OCI-M2 (cell line): Measurements from ENCODE around the gene HOXD11.

Source experiments
- DNase-seq: peaks from one replicate; lab custom pipeline; 2025; ENCODE audit not compliant: unreplicated experiment; lab: John Stamatoyannopoulos, UW

HOXD11 gene

DNA sequence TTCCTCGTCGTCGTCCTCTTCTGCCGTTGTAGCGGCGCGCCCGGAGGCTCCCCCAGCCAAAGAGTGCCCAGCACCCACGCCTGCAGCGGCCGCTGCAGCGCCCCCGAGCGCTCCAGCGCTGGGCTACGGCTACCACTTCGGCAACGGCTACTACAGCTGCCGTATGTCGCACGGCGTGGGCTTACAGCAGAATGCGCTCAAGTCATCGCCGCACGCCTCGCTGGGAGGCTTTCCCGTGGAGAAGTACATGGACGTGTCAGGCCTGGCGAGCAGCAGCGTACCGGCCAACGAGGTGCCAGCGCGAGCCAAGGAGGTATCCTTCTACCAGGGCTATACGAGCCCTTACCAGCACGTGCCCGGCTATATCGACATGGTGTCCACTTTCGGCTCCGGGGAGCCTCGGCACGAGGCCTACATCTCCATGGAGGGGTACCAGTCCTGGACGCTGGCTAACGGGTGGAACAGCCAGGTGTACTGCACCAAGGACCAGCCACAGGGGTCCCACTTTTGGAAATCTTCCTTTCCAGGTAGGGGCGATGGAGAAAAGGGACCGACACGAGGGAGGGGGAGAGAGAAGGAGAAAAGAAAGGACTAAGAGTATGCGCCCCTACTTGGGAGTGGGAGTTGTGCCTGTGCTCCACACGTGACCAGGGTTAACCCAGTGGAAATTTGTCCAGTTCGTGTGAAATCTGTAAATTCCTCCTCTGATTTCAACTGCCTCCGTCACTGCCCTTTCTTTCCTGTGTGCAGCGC lies 13.8 kb upstream of the HOXD11 start:
- DNase-seq, result no peak

DNA sequence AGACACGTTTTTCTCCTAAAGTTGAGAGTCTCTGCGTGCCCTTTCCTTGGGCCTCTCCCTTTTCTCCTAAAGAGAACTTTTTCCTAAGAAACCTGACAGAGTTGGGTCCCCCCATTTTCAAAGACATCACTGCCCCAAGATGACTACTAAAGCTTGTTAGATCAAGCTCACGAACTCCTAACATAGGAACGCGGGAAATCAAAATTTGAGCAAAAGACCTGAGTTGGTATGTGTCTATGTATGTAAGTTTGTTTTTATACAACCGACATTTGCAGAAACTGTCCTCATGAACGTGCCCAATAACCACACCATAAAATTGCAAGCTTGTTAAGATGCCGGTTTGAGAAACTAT lies 13.2 kb upstream of the HOXD11 start:
- no peak for DNase-seq

DNA sequence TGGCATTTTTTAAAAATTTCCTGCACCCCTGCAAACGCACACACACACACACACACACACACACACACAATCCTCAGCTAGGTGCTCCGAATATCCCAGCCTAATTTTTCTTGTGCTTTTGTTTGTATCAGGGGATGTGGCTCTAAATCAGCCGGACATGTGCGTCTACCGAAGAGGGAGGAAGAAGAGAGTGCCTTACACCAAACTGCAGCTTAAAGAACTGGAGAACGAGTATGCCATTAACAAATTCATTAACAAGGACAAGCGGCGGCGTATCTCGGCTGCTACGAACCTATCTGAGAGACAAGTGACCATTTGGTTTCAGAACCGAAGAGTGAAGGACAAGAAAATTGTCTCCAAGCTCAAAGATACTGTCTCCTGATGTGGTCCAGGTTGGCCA lies 12.7 kb upstream of the HOXD11 start:
- no peak for DNase-seq

GRCh38 chr2:176095421-176095820 lies 11.7 kb upstream of the HOXD11 start:
- no peak for DNase-seq

DNA sequence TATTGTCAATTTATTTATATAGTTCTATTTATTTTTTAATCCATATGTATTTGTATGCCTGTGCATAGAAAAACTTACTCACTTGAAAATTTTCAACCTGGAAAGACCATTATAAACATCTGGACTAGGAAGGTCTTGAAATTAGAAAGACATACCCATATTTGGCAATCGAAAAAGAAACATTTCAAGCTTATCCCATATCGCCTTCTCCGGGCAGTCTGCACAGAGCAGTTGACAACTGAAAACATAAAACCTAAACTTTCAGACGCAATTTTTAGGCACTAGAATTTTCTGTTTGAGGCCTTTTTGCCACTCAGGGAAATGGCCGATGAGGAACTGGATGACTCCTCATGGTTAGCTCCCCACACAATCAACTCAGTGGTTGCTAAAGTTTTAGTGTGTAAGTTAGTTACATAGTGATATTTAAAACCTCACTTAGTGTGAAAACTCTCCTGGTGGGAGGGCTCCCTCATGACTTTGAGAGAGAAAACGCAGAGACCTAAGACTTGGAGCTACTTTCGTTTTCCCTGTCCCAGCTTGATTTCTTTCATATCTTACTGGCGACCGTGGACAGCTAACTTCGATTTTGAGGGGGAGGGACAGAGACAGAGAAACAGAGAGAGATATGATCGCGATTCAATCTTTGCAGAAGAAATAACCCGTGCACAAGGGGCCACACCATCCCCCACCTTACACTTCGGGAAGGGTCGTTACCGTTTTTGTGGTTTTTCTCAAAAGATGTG lies 10.7 kb upstream of the HOXD11 start:
- DNase-seq, result no peak

DNA sequence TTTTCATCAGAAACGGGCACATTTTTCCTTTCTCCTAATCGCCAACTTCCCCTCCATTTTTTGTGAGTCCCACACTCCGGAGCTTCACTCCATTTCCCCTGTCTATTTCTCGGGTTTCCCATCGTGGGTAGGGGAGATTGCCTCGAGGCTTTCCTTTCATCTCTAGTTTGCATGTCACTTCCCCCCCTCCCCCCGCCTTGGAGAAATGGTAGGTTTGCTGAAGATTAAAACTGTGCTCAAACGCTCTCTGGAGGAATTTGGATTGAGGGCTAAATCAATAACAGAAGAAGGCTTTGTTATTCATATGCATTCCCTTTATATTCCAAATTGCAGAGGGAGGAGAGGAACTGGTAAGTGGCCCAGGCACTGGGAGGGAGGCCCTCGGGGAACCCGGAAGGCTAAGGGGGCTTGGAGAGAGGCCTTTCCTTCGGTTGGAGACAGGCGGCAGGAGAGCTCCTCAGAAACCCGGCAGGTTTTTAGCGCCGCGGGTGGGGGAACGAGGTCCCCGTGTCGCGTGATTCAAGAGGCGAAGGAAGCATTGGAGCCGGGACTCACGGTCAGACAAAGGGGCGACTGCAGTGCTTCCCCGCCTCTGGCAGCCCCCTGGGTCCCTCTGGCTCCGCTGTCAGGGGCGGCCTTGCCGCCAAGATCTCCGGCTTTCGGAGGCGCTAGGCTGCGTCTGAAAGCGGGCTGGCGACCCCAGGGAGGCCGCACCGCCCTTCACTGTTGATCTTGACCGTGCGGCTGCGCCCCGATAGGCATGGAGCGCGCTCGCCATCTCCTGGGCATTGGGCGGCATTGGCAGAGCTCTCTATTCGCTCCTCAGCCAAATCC lies 9.9 kb upstream of the HOXD11 start:
- DNase-seq, result peak; percentile 40

DNA sequence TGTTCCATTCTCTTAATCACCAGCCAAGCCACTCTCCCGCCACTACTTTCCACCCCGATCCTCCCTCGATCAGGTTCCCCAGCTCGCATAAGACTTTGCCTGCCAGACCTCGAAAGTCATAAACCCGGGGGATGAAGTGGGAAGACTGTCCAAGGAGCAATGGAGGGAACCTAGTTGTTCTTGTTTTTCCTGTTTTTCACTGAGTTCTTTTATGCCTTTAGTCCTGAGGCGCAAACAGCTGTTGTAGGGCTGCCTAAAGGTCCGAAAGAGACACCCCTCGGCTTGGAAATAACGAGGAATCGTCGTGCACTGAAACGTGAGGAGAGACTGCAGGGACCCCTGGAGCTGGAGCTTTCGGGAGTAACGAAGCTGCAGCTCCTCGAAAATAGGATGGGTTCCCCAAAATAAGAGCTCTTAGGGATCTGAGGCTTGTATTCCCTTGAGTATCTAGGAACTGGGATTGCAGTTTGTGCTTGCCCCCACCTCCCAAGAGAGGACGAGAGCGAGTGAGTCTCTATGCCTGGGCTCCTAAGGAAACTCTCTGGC lies 9.2 kb upstream of the HOXD11 start:
- no peak for DNase-seq

DNA sequence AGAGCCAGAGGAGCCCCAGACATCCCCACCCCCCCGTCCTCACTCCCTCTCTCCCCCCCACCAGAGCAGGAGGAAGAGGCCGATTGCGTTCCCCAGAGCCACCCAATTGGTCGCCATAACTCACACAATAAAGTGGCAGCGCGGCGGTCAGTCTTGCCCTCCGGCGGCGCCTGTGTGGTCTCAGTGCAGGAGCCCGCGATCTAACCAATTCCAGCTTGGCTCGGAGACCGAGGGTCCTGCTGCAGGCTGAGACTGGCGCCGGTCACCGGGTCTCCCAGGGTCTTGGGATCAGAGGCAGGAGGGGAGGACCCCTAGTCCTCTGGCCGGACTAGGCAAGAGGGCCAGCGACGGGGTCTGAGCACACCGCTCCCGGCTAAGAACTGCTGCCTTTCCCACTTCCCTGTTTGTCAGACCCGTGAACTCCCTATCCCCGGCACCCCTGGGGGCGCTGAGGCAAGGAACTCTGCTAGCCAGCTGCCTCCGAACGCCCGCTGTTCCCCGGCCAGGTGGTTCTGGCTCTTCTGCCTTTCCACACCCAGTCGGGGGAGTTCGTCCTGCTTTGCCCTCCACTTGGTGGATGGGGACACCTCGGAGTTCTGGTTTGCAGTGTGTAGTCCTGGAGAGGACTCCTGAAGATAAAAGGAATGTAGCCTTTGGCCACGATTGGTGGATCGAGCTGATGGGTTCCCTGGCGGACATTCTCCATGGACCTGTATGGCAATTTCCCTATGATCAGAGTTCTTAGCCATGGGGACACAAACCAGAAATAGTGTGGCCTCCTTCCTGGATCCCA lies 8.5 kb upstream of the HOXD11 start:
- DNase-seq, result no peak

GRCh38 chr2:176099159-176099727 lies 7.8 kb upstream of the HOXD11 start:
- DNase-seq, result no peak

DNA sequence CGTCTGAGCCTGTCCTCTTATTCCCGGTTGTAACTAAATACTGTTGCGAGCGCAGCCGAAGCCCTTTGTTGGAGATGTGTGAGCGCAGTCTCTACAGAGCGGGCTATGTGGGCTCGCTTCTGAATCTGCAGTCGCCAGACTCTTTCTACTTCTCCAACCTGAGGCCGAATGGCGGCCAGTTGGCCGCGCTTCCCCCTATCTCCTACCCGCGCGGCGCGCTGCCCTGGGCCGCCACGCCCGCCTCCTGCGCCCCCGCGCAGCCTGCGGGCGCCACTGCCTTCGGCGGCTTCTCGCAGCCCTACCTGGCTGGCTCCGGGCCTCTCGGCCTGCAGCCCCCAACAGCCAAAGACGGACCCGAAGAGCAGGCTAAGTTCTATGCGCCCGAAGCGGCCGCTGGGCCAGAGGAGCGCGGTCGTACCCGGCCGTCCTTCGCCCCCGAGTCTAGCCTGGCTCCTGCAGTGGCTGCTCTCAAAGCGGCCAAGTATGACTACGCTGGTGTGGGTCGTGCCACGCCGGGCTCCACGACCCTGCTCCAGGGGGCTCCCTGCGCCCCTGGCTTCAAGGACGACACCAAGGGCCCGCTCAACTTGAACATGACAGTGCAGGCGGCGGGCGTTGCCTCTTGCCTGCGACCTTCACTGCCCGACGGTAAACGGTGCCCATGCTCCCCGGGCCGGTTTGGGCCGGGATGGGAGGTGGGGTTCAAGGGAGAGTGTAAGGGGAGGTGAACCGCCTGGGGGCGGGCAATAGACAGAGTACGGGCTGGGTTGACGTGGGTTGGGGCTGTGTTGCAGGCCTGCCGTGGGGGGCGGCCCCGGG lies 7.1 kb upstream of the HOXD11 start, which contains the start of gene HOXD12:
HOXD12 (plus strand) TSS at position 68 of the 819 bp plus-strand sequence; CDS start at position 75, 7 bp downstream.
- no peak for DNase-seq

- DNase-seq, result no peak
Measured at GRCh38 chr2:176100547-176101140, 6.4 kb upstream of the HOXD11 start.

GRCh38 chr2:176101216-176101830 lies 5.8 kb upstream of the HOXD11 start:
- DNase-seq, result no peak

DNA sequence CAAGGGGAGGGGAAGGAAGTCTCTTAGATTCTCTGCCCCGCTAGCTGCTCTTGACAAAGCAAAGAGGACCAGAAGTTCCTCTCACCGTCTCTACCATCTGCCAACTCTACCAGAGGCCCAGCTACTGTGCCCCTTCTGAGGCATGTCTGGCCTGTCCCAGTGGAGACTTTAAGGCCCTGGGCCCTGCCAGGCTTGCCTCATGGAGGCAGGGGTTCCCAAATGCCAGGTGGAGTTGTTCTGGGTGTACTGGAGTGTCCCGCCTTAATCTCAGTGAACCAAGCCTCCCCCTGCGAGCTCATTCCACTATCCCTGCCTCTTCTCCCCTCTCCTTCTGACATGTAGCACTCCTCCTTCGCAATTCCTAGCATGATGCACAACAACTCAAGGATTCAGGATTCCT lies 5.2 kb upstream of the HOXD11 start:
- no peak for DNase-seq

GRCh38 chr2:176102309-176102866 lies 4.7 kb upstream of the HOXD11 start:
- DNase-seq, result no peak

DNA sequence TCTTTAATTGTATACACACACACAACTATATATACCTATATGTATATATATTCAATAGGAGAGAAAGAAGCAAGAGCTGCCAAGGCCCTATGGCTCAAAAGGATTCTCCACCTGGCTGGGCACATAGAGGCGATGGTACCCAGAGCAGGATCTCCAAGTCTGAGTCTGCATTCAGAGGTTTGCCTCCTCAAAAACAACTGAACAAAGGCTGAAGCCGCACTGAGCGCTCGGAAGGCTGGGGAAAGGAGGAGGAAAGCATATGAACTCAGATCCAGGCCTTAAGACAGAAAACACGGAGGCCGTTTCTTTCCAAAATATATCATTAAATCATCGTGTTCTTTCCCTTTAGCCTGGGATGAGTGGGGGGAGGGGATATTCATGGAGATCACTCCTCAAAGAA lies 3.9 kb upstream of the HOXD11 start:
- DNase-seq, result no peak

DNA sequence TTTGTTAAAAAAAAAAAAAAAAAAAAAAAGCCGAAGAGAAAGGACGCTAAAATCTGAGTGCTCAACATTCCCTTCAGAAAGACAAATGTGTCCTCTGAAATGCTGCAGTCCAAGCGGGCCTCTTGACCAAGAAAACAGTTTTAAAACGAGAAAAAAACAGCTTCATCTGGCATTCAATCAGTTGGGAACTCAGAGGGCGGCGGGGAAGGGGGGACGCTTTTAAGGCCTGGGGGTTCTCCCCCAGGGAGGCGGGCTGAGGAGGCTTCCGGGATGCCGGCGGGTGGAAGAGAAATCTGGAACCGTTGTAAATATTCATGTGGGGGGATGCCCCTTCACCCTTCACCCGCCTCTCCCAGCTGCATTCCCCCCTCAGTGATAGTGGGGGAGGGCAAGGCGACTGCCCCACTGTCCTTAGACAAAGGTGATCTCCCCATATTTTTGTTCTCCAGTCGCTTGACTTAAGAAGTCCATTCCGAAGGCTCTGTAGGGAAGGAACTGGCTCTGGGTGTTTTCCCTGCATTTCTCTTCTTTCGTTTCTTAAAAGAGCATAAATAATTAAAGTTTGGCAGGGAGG lies 3.3 kb upstream of the HOXD11 start:
- DNase-seq, result no peak

DNA sequence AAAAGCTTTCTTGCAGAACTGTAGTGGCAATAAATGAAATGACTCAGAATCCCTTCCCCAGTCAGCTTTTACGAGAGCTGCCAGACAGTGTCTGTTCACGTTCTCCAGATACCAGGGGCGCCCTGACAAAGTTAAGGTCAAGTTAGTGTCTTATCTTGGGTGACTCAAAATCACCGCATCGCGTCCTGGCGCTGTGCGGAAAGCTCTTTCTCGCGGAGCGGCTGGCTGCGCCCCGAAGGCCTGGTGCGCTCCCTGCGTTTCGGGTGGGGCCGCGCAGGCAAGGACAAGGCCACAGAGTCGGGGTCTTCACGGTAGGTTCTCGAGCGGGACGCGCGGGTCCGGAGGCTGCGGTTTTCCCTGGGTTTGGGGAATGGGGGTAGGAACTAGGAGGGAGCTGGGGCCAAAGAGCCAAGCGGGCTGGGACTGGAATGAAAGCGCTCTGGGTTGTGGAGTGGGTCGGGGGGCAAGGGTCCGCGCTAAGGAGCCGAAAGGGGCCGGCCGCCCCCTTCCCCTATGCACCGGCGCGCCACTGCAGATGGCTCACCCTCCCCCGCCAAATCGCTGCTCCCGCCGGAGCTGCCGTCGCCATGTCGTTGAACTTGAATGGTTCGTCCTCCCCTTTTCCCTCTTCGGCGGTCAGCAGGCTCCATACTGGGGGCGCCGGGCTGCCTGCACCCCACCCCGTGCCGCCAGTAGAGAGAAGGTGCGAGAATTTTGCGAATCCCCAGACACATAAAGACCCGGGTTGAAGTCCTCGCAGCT lies 2.6 kb upstream of the HOXD11 start:
- DNase-seq, result no peak
